ENCODE results near the gene SMARCB1. TPM values are rescaled to one million over a fixed set of nuclear protein-coding genes. Genes with fewer than 3 reads are reported as not detected.

SMARCB1 gene
- total RNA-seq, 1 experiment from 2014 or later: 85.9 TPM

- Histone ChIP-seq H3K27me3 (ENCODE audit: low read length) (no peaks in the 10 kb centered on the region), H3K36me3 (ENCODE audit: low read depth, low read length) (no peaks in the 10 kb centered on the region; the same call in 1 of the 2 replicates), H3K4me1 (ENCODE audit: insufficient read depth, low read length) (no peaks in the 10 kb centered on the region), H3K9me2 (replicated peaks; ENCODE audit: low read length) (no peaks in the 10 kb centered on the region), H3K79me2 (ENCODE audit: low read length) (no peaks in the 10 kb centered on the region), H3K9me3 (ENCODE audit: low read length) (no peaks in the 10 kb centered on the region), H3F3A (ENCODE audit: low read length, unreplicated experiment) (no peaks in the 10 kb centered on the region), H2AFZ (ENCODE audit: low read length) (no peak overlapping the region), H3K4me2 (ENCODE audit: low read length) (no peak overlapping the region), H3K9ac (ENCODE audit: low read length) (no peak overlapping the region), H3K4me3 (ENCODE audit: low read length) (no peak overlapping the region), H4K20me1 (ENCODE audit: low read length) (no peaks in the 10 kb centered on the region), H3K27ac (ENCODE audit: low read length) (no peak overlapping the region)
- intact Hi-C loops (cut with micrococcal nuclease): no loop called here
- TF ChIP-seq CTCF (conservative IDR thresholded peaks at IDR 0.05; ENCODE audit: low read depth, low read length): no peak
- DNase-seq (no peak), ATAC-seq (no peak)
- ChIA-PET CTCF (no interaction called here), POLR2A (ENCODE audit: unreplicated experiment) (no interaction called here)
- no TSS peak for BruUV-seq (replicated peaks)
Measured at GRCh38 chr22:23818541-23818940, 31.8 kb downstream of the SMARCB1 start.

- ChIA-PET POLR2A (ENCODE audit: unreplicated experiment) (no interaction called here), CTCF (no interaction called here)
- no peaks in the 10 kb centered on the region for H3K4me1 ChIP-seq (ENCODE audit: insufficient read depth, low read length)
- DNase-seq (no peak), ATAC-seq (no peak)
- no peaks in the 10 kb centered on the region for H3K9me2 ChIP-seq (replicated peaks; ENCODE audit: low read length)
- H3K4me3 ChIP-seq (ENCODE audit: low read length): no peak overlapping the region
- no peak overlapping the region for H3K9ac ChIP-seq (ENCODE audit: low read length)
- no peaks in the 10 kb centered on the region for H3F3A ChIP-seq (ENCODE audit: low read length, unreplicated experiment)
- H3K9me3 ChIP-seq (ENCODE audit: low read length): no peaks in the 10 kb centered on the region
- H2AFZ ChIP-seq (ENCODE audit: low read length): no peak overlapping the region
- intact Hi-C loops (cut with micrococcal nuclease): no loop called here
- peaks cover 10% of the 10 kb centered on the region; the same call in 1 of the 2 replicates for H3K36me3 ChIP-seq (ENCODE audit: low read depth, low read length)
- TF ChIP-seq EZH2 (IDR thresholded peaks at IDR 0.05; ENCODE audit: low read length, unreplicated experiment): no peak
- TF ChIP-seq EZH2phosphoT487 (IDR thresholded peaks at IDR 0.05; ENCODE audit: borderline replicate concordance, low read length): no peak
- TF ChIP-seq CTCF (conservative IDR thresholded peaks at IDR 0.05; ENCODE audit: low read depth, low read length): no peak
- H3K27me3 ChIP-seq (ENCODE audit: low read length): no peaks in the 10 kb centered on the region
- H3K27ac ChIP-seq (ENCODE audit: low read length): no peak overlapping the region
- H4K20me1 ChIP-seq (ENCODE audit: low read length): no peaks in the 10 kb centered on the region
- no peaks in the 10 kb centered on the region for H3K79me2 ChIP-seq (ENCODE audit: low read length)
- H3K4me2 ChIP-seq (ENCODE audit: low read length): no peak overlapping the region
- BruUV-seq (replicated peaks): no TSS peak
Measured at GRCh38 chr22:23820748-23821211, 34.0 kb downstream of the SMARCB1 start.

GRCh38 chr22:23822101-23822671 lies 35.4 kb downstream of the SMARCB1 start:
- DNase-seq: no peak
- Histone ChIP-seq H3K27ac (ENCODE audit: low read length) (no peak overlapping the region), H3K9ac (ENCODE audit: low read length) (no peak overlapping the region), H3K9me3 (ENCODE audit: low read length) (no peaks in the 10 kb centered on the region), H3K4me3 (ENCODE audit: low read length) (no peak overlapping the region), H3K9me2 (replicated peaks; ENCODE audit: low read length) (no peaks in the 10 kb centered on the region), H4K20me1 (ENCODE audit: low read length) (no peaks in the 10 kb centered on the region), H3K4me1 (ENCODE audit: insufficient read depth, low read length) (no peaks in the 10 kb centered on the region), H3K4me2 (ENCODE audit: low read length) (no peak overlapping the region), H3K79me2 (ENCODE audit: low read length) (no peaks in the 10 kb centered on the region), H2AFZ (ENCODE audit: low read length) (no peak overlapping the region), H3K27me3 (ENCODE audit: low read length) (no peaks in the 10 kb centered on the region), H3F3A (ENCODE audit: low read length, unreplicated experiment) (no peaks in the 10 kb centered on the region), H3K36me3 (ENCODE audit: low read depth, low read length) (peaks cover 10% of the 10 kb centered on the region; the same call in 1 of the 2 replicates)
- POLR2A ChIA-PET (ENCODE audit: unreplicated experiment): interaction anchor here (0.6 to 0.7 kb wide), 2 partner anchors 165 to 455 kb away, joined by 3 read pairs; no protein-coding TSS in a partner anchor
- ATAC-seq: no peak
- BruUV-seq (replicated peaks): no TSS peak
- TF ChIP-seq EZH2phosphoT487 (IDR thresholded peaks at IDR 0.05; ENCODE audit: borderline replicate concordance, low read length): no peak
- TF ChIP-seq EZH2 (IDR thresholded peaks at IDR 0.05; ENCODE audit: low read length, unreplicated experiment): no peak
- TF ChIP-seq CTCF (conservative IDR thresholded peaks at IDR 0.05; ENCODE audit: low read depth, low read length): no peak
- intact Hi-C loops (cut with micrococcal nuclease): no loop called here
- CTCF ChIA-PET: no interaction called here

All from PC-3 (cell line).